NB4 (cell line): ENCODE results near the gene UBAP2.
A peak's percentile ranks its signal among the peaks of the same experiment; 100 is the strongest.

Source experiments
- DNase-seq: peaks from one replicate; pipeline ENCODE4 v3.0.0; 2010; ENCODE audit warnings: low read depth
- H3K4me3 ChIP-seq: one replicate; pipeline ENCODE4 v1.5.1; 2011; ENCODE audit warnings: mild to moderate bottlenecking, low read depth, low read length, moderate library complexity
- CTCF ChIP-seq: IDR thresholded peaks from one replicate; pipeline ENCODE4 v1.5.1; 2012; ENCODE audit warnings: low read depth, low read length
- MAX ChIP-seq: IDR thresholded peaks from 2 replicates; pipeline ENCODE4 v1.6.1; 2011; ENCODE audit warnings: low read depth, low read length
- MYC ChIP-seq: IDR thresholded peaks from 2 replicates; pipeline ENCODE4 v1.6.1; 2011; ENCODE audit warnings: low read depth, low read length
- POLR2A ChIP-seq: IDR thresholded peaks from 2 replicates; pipeline ENCODE4 v1.6.1; 2011; ENCODE audit warnings: mild to moderate bottlenecking; ENCODE audit not compliant: insufficient read length; ENCODE audit errors: extremely low read depth

The UBAP2 gene

GRCh38 chr9:34072868-34073590 lies 24.3 kb upstream of the UBAP2 start:
- DNase-seq, result peak; percentile 74
- no peak for TF ChIP-seq POLR2A
- TF ChIP-seq CTCF, result peak; percentile 0
- TF ChIP-seq MYC, result no peak
- TF ChIP-seq MAX, result peak; percentile 30; the same call in 1 of the 2 replicates
- H3K4me3 ChIP-seq, result no peak overlapping the region

GRCh38 chr9:34072410-34072809 lies 23.7 kb upstream of the UBAP2 start:
- H3K4me3 ChIP-seq, result no peak overlapping the region
- no peak for DNase-seq
- TF ChIP-seq POLR2A (no peak), MYC (no peak), CTCF (no peak), MAX (no peak)

- no peak overlapping the region for H3K4me3 ChIP-seq
- TF ChIP-seq POLR2A (no peak), MYC (no peak), CTCF (no peak), MAX (no peak)
- DNase-seq, result no peak
Measured at GRCh38 chr9:34070606-34071324, 22.1 kb upstream of the UBAP2 start.

GRCh38 chr9:34069831-34070230 lies 21.1 kb upstream of the UBAP2 start:
- TF ChIP-seq CTCF, result no peak
- DNase-seq, result no peak

GRCh38 chr9:34065541-34065940 lies 16.9 kb upstream of the UBAP2 start:
- no peak for TF ChIP-seq POLR2A
- no peak for TF ChIP-seq MAX
- TF ChIP-seq MYC, result no peak
- no peak for TF ChIP-seq CTCF

More at GRCh38 chr9:34069831-34070230, 21.1 kb upstream of the UBAP2 start:
- H3K4me3 ChIP-seq, result no peak overlapping the region

More at GRCh38 chr9:34065541-34065940, 16.9 kb upstream of the UBAP2 start:
- H3K4me3 ChIP-seq, result no peak overlapping the region
- no peak for DNase-seq
